ENCODE data around the gene EPB41.

Gene EPB41

GRCh38 chr1:28890435-28890834, 23.9 kb upstream of the EPB41 start:
- Histone ChIP-seq H3K27ac (ENCODE audit: insufficient read depth, low read depth, low read length, poor library complexity, severe bottlenecking) (no peak overlapping the region), H3K27me3 (ENCODE audit: control insufficient read depth, insufficient read depth, low read length, poor library complexity, severe bottlenecking) (peaks cover 35% of the 10 kb centered on the region), H3K4me3 (ENCODE audit: insufficient read depth, low read depth, low read length) (no peak overlapping the region), H3K4me1 (ENCODE audit: control insufficient read depth, insufficient read depth, low read length) (no peaks in the 10 kb centered on the region), H3K9me3 (ENCODE audit: control insufficient read depth, low read length) (no peaks in the 10 kb centered on the region), H3K36me3 (ENCODE audit: control insufficient read depth, insufficient read depth, low read length) (no peaks in the 10 kb centered on the region)
- 90 to 93% methylated on average over 8 of the region's 8 CpGs for WGBS, 2 experiments

- WGBS, 2 experiments, result 88 to 89% methylated on average over 2 of the region's 2 CpGs
- H3K4me1 ChIP-seq (ENCODE audit: control insufficient read depth, insufficient read depth, low read length), result no peaks in the 10 kb centered on the region
- H3K4me3 ChIP-seq (ENCODE audit: insufficient read depth, low read depth, low read length), result no peak overlapping the region
- H3K9me3 ChIP-seq (ENCODE audit: control insufficient read depth, low read length), result no peaks in the 10 kb centered on the region
- peaks cover 35% of the 10 kb centered on the region for H3K27me3 ChIP-seq (ENCODE audit: control insufficient read depth, insufficient read depth, low read length, poor library complexity, severe bottlenecking)
- H3K36me3 ChIP-seq (ENCODE audit: control insufficient read depth, insufficient read depth, low read length), result no peaks in the 10 kb centered on the region
- H3K27ac ChIP-seq (ENCODE audit: insufficient read depth, low read depth, low read length, poor library complexity, severe bottlenecking), result no peak overlapping the region
Measured at GRCh38 chr1:28890836-28891235, 23.5 kb upstream of the EPB41 start.

GRCh38 chr1:28891256-28891655, 23.1 kb upstream of the EPB41 start:
- no peaks in the 10 kb centered on the region for H3K36me3 ChIP-seq (ENCODE audit: control insufficient read depth, insufficient read depth, low read length)
- H3K4me1 ChIP-seq (ENCODE audit: control insufficient read depth, insufficient read depth, low read length), result no peaks in the 10 kb centered on the region
- peaks cover 32% of the 10 kb centered on the region for H3K27me3 ChIP-seq (ENCODE audit: control insufficient read depth, insufficient read depth, low read length, poor library complexity, severe bottlenecking)
- no peaks in the 10 kb centered on the region for H3K9me3 ChIP-seq (ENCODE audit: control insufficient read depth, low read length)
- 92 to 94% methylated on average over 2 of the region's 2 CpGs for WGBS, 2 experiments
- H3K27ac ChIP-seq (ENCODE audit: insufficient read depth, low read depth, low read length, poor library complexity, severe bottlenecking), result no peak overlapping the region
- no peak overlapping the region for H3K4me3 ChIP-seq (ENCODE audit: insufficient read depth, low read depth, low read length)

GRCh38 chr1:28893403-28894102, 20.8 kb upstream of the EPB41 start:
- Histone ChIP-seq H3K4me1 (ENCODE audit: control insufficient read depth, insufficient read depth, low read length) (no peaks in the 10 kb centered on the region), H3K36me3 (ENCODE audit: control insufficient read depth, insufficient read depth, low read length) (no peaks in the 10 kb centered on the region), H3K4me3 (ENCODE audit: insufficient read depth, low read depth, low read length) (no peak overlapping the region), H3K27ac (ENCODE audit: insufficient read depth, low read depth, low read length, poor library complexity, severe bottlenecking) (no peak overlapping the region), H3K9me3 (ENCODE audit: control insufficient read depth, low read length) (no peaks in the 10 kb centered on the region), H3K27me3 (ENCODE audit: control insufficient read depth, insufficient read depth, low read length, poor library complexity, severe bottlenecking) (peaks cover 11% of the 10 kb centered on the region)
- WGBS, 2 experiments, result 65 to 66% methylated on average over 8 of the region's 8 CpGs

- Histone ChIP-seq H3K9me3 (ENCODE audit: control insufficient read depth, low read length) (no peaks in the 10 kb centered on the region), H3K27me3 (ENCODE audit: control insufficient read depth, insufficient read depth, low read length, poor library complexity, severe bottlenecking) (no peaks in the 10 kb centered on the region), H3K4me3 (ENCODE audit: insufficient read depth, low read depth, low read length) (no peak overlapping the region), H3K36me3 (ENCODE audit: control insufficient read depth, insufficient read depth, low read length) (no peaks in the 10 kb centered on the region), H3K27ac (ENCODE audit: insufficient read depth, low read depth, low read length, poor library complexity, severe bottlenecking) (no peak overlapping the region), H3K4me1 (ENCODE audit: control insufficient read depth, insufficient read depth, low read length) (no peaks in the 10 kb centered on the region)
- WGBS, 2 experiments, result 87 to 92% methylated on average over 2 of the region's 2 CpGs
Measured at GRCh38 chr1:28894785-28895184, 19.6 kb upstream of the EPB41 start.

- Histone ChIP-seq H3K27me3 (ENCODE audit: control insufficient read depth, insufficient read depth, low read length, poor library complexity, severe bottlenecking) (no peaks in the 10 kb centered on the region), H3K36me3 (ENCODE audit: control insufficient read depth, insufficient read depth, low read length) (no peaks in the 10 kb centered on the region), H3K27ac (ENCODE audit: insufficient read depth, low read depth, low read length, poor library complexity, severe bottlenecking) (no peak overlapping the region), H3K4me3 (ENCODE audit: insufficient read depth, low read depth, low read length) (no peak overlapping the region), H3K9me3 (ENCODE audit: control insufficient read depth, low read length) (no peaks in the 10 kb centered on the region), H3K4me1 (ENCODE audit: control insufficient read depth, insufficient read depth, low read length) (no peaks in the 10 kb centered on the region)
- 90 to 93% methylated on average over 4 of the region's 4 CpGs for WGBS, 2 experiments
Measured at GRCh38 chr1:28895896-28896608, 18.3 kb upstream of the EPB41 start.

- no peaks in the 10 kb centered on the region for H3K9me3 ChIP-seq (ENCODE audit: control insufficient read depth, low read length)
- H3K27ac ChIP-seq (ENCODE audit: insufficient read depth, low read depth, low read length, poor library complexity, severe bottlenecking), result no peak overlapping the region
- WGBS, 2 experiments, result 90 to 94% methylated on average over 3 of the region's 3 CpGs
- no peaks in the 10 kb centered on the region for H3K4me1 ChIP-seq (ENCODE audit: control insufficient read depth, insufficient read depth, low read length)
- no peaks in the 10 kb centered on the region for H3K36me3 ChIP-seq (ENCODE audit: control insufficient read depth, insufficient read depth, low read length)
- H3K27me3 ChIP-seq (ENCODE audit: control insufficient read depth, insufficient read depth, low read length, poor library complexity, severe bottlenecking), result no peaks in the 10 kb centered on the region
- no peak overlapping the region for H3K4me3 ChIP-seq (ENCODE audit: insufficient read depth, low read depth, low read length)
Measured at GRCh38 chr1:28896609-28896986, 17.8 kb upstream of the EPB41 start.

- Histone ChIP-seq H3K4me1 (ENCODE audit: control insufficient read depth, insufficient read depth, low read length) (no peaks in the 10 kb centered on the region), H3K27ac (ENCODE audit: insufficient read depth, low read depth, low read length, poor library complexity, severe bottlenecking) (no peak overlapping the region), H3K36me3 (ENCODE audit: control insufficient read depth, insufficient read depth, low read length) (no peaks in the 10 kb centered on the region), H3K27me3 (ENCODE audit: control insufficient read depth, insufficient read depth, low read length, poor library complexity, severe bottlenecking) (no peaks in the 10 kb centered on the region), H3K9me3 (ENCODE audit: control insufficient read depth, low read length) (no peaks in the 10 kb centered on the region), H3K4me3 (ENCODE audit: insufficient read depth, low read depth, low read length) (no peak overlapping the region)
- WGBS, 2 experiments, result 83 to 85% methylated on average over 4 of the region's 4 CpGs
Measured at GRCh38 chr1:28897789-28898188, 16.6 kb upstream of the EPB41 start.

- WGBS, 2 experiments, result 84 to 86% methylated on average over 3 of the region's 3 CpGs
- no peaks in the 10 kb centered on the region for H3K27me3 ChIP-seq (ENCODE audit: control insufficient read depth, insufficient read depth, low read length, poor library complexity, severe bottlenecking)
- H3K4me3 ChIP-seq (ENCODE audit: insufficient read depth, low read depth, low read length), result no peak overlapping the region
- H3K4me1 ChIP-seq (ENCODE audit: control insufficient read depth, insufficient read depth, low read length), result no peaks in the 10 kb centered on the region
- H3K27ac ChIP-seq (ENCODE audit: insufficient read depth, low read depth, low read length, poor library complexity, severe bottlenecking), result no peak overlapping the region
- no peaks in the 10 kb centered on the region for H3K36me3 ChIP-seq (ENCODE audit: control insufficient read depth, insufficient read depth, low read length)
- H3K9me3 ChIP-seq (ENCODE audit: control insufficient read depth, low read length), result no peaks in the 10 kb centered on the region
Measured at GRCh38 chr1:28898405-28898881, 15.9 kb upstream of the EPB41 start.

GRCh38 chr1:28899267-28899666, 15.1 kb upstream of the EPB41 start:
- no peak overlapping the region for H3K4me3 ChIP-seq (ENCODE audit: insufficient read depth, low read depth, low read length)
- H3K4me1 ChIP-seq (ENCODE audit: control insufficient read depth, insufficient read depth, low read length), result no peaks in the 10 kb centered on the region
- no peaks in the 10 kb centered on the region for H3K27me3 ChIP-seq (ENCODE audit: control insufficient read depth, insufficient read depth, low read length, poor library complexity, severe bottlenecking)
- H3K27ac ChIP-seq (ENCODE audit: insufficient read depth, low read depth, low read length, poor library complexity, severe bottlenecking), result no peak overlapping the region
- H3K36me3 ChIP-seq (ENCODE audit: control insufficient read depth, insufficient read depth, low read length), result no peaks in the 10 kb centered on the region
- 76 to 80% methylated on average over 2 of the region's 2 CpGs for WGBS, 2 experiments
- no peaks in the 10 kb centered on the region for H3K9me3 ChIP-seq (ENCODE audit: control insufficient read depth, low read length)

Data from ectodermal cell (in vitro differentiated cells).